GM12878 (cell line): ENCODE results near the gene CHD6.

ENCODE experiments used
- CEBPB ChIP-seq, 2 experiments: fragments of 150-350 bp in 1 of 2; IDR thresholded peaks; 2 replicates each; pipeline ENCODE4 v1.6.1; 2012 to 2014; ENCODE audit warnings: low read depth in 2 of 2, low read length in 2 of 2, borderline replicate concordance in 1 of 2, inconsistent platforms in 1 of 2
- EED ChIP-seq: sonication (generic); IDR thresholded peaks from 2 replicates; pipeline ENCODE4 v1.6.1; 2016; ENCODE audit warnings: antibody characterized with exemption, low read depth
- EP300 ChIP-seq, 2 experiments: fragments of 150-350 bp in 1 of 2; IDR thresholded peaks; 2 replicates each; pipeline ENCODE4 v1.6.1; 2011 to 2012; ENCODE audit warnings: low read depth in 2 of 2, low read length in 2 of 2, borderline replicate concordance in 1 of 2, improper control_type of control experiment in 1 of 2, inconsistent platforms in 1 of 2; ENCODE audit not compliant: control insufficient read depth in 1 of 2
- EZH2 ChIP-seq: IDR thresholded peaks from 2 replicates; pipeline ENCODE4 v1.6.1; 2012; ENCODE audit warnings: low read depth, mild to moderate bottlenecking, control low read depth, inconsistent platforms, low read length, borderline replicate concordance; ENCODE audit not compliant: control insufficient read depth
- NFXL1 ChIP-seq: fragments of 450-650 bp; IDR thresholded peaks from 2 replicates; pipeline ENCODE4 v1.6.1; 2017; ENCODE audit warnings: antibody characterized with exemption, mild to moderate bottlenecking, borderline replicate concordance
- NFYB ChIP-seq: IDR thresholded peaks from 2 replicates; pipeline ENCODE4 v1.6.1; 2011; ENCODE audit warnings: low read depth, mild to moderate bottlenecking, low read length, improper control_type of control experiment, moderate library complexity; ENCODE audit not compliant: insufficient read depth
- POLR2AphosphoS5 ChIP-seq: IDR thresholded peaks from 2 replicates; pipeline ENCODE4 v1.6.1; 2011; ENCODE audit warnings: mild to moderate bottlenecking, low read length, inconsistent platforms
- PRDM15 ChIP-seq: fragments of 450-650 bp; formaldehyde crosslinking; IDR thresholded peaks from 2 replicates; pipeline ENCODE4 v1.4.0; 2020; ENCODE audit warnings: mild to moderate bottlenecking, moderate library complexity
- SMAD1 ChIP-seq: fragments of 450-650 bp; IDR thresholded peaks from 2 replicates; pipeline ENCODE4 v1.6.1; 2018; ENCODE audit warnings: mild to moderate bottlenecking, low read depth; ENCODE audit not compliant: partially characterized antibody
- TCF12 ChIP-seq: IDR thresholded peaks from 2 replicates; pipeline ENCODE4 v1.6.1; 2011; ENCODE audit warnings: low read depth, mild to moderate bottlenecking, low read length
- TF ChIP-seq, protein P1 (sequence below), 3 experiments: IDR thresholded peaks in 2 of 3; conservative IDR thresholded peaks in 1 of 3; 2 replicates each; pipeline ENCODE4 v1.5.1; 2011; ENCODE audit warnings: low read depth in 3 of 3, low read length in 3 of 3, mild to moderate bottlenecking in 3 of 3, control low read depth in 2 of 3, moderate library complexity in 2 of 3, inconsistent platforms in 1 of 3, mixed read lengths in 1 of 3; ENCODE audit not compliant: control insufficient read depth in 2 of 3, insufficient read depth in 1 of 3; ENCODE audit errors: extremely low read depth in 1 of 3
- TF ChIP-seq, protein P2 (sequence below): fragments of 450-650 bp; IDR thresholded peaks from 2 replicates; pipeline ENCODE4 v1.6.1; 2016; ENCODE audit warnings: mild to moderate bottlenecking, moderate library complexity, borderline replicate concordance

GRCh38 chr20:41476446-41476845, 141.7 kb downstream of the CHD6 start:
- TF ChIP-seq CEBPB (IDR thresholded peaks at IDR 0.05; ENCODE audit: borderline replicate concordance in 1 of 2, low read depth in 2 of 2, low read length in 2 of 2) (no peak), NFYB (no peak), EED (no peak), TCF12 (no peak), PRDM15 (CRISPR knock-in tag) (no peak), POLR2AphosphoS5 (no peak), EP300 (IDR thresholded peaks at IDR 0.05; ENCODE audit: borderline replicate concordance in 1 of 2, control insufficient read depth in 1 of 2, low read depth in 2 of 2, low read length in 2 of 2) (no peak), SMAD1 (no peak), EZH2 (no peak), NFXL1 (no peak)
- TF ChIP-seq, protein P1, sequence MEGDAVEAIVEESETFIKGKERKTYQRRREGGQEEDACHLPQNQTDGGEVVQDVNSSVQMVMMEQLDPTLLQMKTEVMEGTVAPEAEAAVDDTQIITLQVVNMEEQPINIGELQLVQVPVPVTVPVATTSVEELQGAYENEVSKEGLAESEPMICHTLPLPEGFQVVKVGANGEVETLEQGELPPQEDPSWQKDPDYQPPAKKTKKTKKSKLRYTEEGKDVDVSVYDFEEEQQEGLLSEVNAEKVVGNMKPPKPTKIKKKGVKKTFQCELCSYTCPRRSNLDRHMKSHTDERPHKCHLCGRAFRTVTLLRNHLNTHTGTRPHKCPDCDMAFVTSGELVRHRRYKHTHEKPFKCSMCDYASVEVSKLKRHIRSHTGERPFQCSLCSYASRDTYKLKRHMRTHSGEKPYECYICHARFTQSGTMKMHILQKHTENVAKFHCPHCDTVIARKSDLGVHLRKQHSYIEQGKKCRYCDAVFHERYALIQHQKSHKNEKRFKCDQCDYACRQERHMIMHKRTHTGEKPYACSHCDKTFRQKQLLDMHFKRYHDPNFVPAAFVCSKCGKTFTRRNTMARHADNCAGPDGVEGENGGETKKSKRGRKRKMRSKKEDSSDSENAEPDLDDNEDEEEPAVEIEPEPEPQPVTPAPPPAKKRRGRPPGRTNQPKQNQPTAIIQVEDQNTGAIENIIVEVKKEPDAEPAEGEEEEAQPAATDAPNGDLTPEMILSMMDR (IDR thresholded peaks at IDR 0.05 in 2 of 3, conservative IDR thresholded peaks at IDR 0.05 in 1 of 3; ENCODE audit: control insufficient read depth in 2 of 3, extremely low read depth in 1 of 3, insufficient read depth in 1 of 3, low read depth in 3 of 3, low read length in 3 of 3), result no peak
- TF ChIP-seq, protein P2, sequence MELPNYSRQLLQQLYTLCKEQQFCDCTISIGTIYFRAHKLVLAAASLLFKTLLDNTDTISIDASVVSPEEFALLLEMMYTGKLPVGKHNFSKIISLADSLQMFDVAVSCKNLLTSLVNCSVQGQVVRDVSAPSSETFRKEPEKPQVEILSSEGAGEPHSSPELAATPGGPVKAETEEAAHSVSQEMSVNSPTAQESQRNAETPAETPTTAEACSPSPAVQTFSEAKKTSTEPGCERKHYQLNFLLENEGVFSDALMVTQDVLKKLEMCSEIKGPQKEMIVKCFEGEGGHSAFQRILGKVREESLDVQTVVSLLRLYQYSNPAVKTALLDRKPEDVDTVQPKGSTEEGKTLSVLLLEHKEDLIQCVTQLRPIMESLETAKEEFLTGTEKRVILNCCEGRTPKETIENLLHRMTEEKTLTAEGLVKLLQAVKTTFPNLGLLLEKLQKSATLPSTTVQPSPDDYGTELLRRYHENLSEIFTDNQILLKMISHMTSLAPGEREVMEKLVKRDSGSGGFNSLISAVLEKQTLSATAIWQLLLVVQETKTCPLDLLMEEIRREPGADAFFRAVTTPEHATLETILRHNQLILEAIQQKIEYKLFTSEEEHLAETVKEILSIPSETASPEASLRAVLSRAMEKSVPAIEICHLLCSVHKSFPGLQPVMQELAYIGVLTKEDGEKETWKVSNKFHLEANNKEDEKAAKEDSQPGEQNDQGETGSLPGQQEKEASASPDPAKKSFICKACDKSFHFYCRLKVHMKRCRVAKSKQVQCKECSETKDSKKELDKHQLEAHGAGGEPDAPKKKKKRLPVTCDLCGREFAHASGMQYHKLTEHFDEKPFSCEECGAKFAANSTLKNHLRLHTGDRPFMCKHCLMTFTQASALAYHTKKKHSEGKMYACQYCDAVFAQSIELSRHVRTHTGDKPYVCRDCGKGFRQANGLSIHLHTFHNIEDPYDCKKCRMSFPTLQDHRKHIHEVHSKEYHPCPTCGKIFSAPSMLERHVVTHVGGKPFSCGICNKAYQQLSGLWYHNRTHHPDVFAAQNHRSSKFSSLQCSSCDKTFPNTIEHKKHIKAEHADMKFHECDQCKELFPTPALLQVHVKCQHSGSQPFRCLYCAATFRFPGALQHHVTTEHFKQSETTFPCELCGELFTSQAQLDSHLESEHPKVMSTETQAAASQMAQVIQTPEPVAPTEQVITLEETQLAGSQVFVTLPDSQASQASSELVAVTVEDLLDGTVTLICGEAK, result no peak
